WTC11 (cell line): ENCODE measurements around the gene WWC1. TPM values are rescaled to one million over a fixed set of nuclear protein-coding genes. Genes with fewer than 3 reads are reported as not detected.

Experiments used
- ATAC-seq: fragments of 200-7000 bp; cut with Tn5 transposase; 2 replicates; pipeline ENCODE4 v1.10.0; 2021; ENCODE audit warnings: mild to moderate bottlenecking, moderate library complexity
- CTCF ChIA-PET: fragments of 300-600 bp; sonication (Branson Sonifier 250); formaldehyde crosslinking; loops from one replicate; lab custom pipeline; 2021; ENCODE audit warnings: antibody characterized with exemption; lab: Charles Lee
- POLR2A ChIA-PET: fragments of 350-600 bp; sonication (Branson Sonifier 250); formaldehyde crosslinking; loops from one replicate; lab custom pipeline; 2021; ENCODE audit warnings: antibody characterized with exemption; lab: Charles Lee
- DNase-seq: peaks from one replicate; pipeline ENCODE4 v3.0.0; 2021; ENCODE audit warnings: low spot score
- H3K27ac Mint-ChIP-seq: 2 replicates; pipeline ENCODE4 v1.8.0; 2021; ENCODE audit warnings: mixed read lengths
- H3K27me3 Mint-ChIP-seq: 2 replicates; pipeline ENCODE4 v1.8.0; 2021; ENCODE audit warnings: low read depth, mild to moderate bottlenecking, moderate library complexity, mixed read lengths
- H3K36me3 Mint-ChIP-seq: 2 replicates; pipeline ENCODE4 v1.8.0; 2021; ENCODE audit warnings: mixed read lengths
- H3K4me1 Mint-ChIP-seq: 2 replicates; pipeline ENCODE4 v1.8.0; 2022; ENCODE audit warnings: mixed read lengths
- H3K4me3 Mint-ChIP-seq: 2 replicates; pipeline ENCODE4 v1.8.0; 2021; ENCODE audit warnings: mild to moderate bottlenecking, moderate library complexity, mixed read lengths
- H3K9me3 Mint-ChIP-seq: 2 replicates; pipeline ENCODE4 v1.8.0; 2021; ENCODE audit warnings: mixed read lengths
- AFF4 ChIP-seq: sonication (generic); formaldehyde crosslinking; IDR thresholded peaks from 2 replicates; pipeline ENCODE4 v1.8.1; 2023; ENCODE audit warnings: mild to moderate bottlenecking, missing genetic modification reagents, borderline replicate concordance
- AR ChIP-seq: fragments of 250-450 bp; sonication (Bioruptor Pico); IDR thresholded peaks from 2 replicates; pipeline ENCODE4 v1.9.0; 2021; ENCODE audit warnings: mild to moderate bottlenecking
- ATF1 ChIP-seq: sonication (generic); formaldehyde crosslinking; IDR thresholded peaks from 2 replicates; pipeline ENCODE4 v1.8.1; 2023; ENCODE audit warnings: mild to moderate bottlenecking, moderate library complexity, missing genetic modification reagents
- E2F5 ChIP-seq: sonication (generic); formaldehyde crosslinking; IDR thresholded peaks from 2 replicates; pipeline ENCODE4 v1.8.1; 2022; ENCODE audit warnings: mild to moderate bottlenecking, moderate library complexity, missing genetic modification reagents
- IRF2 ChIP-seq: sonication (generic); formaldehyde crosslinking; IDR thresholded peaks from 2 replicates; pipeline ENCODE4 v1.8.0; 2022; ENCODE audit warnings: low read depth, missing genetic modification reagents, borderline replicate concordance
- JAZF1 ChIP-seq: fragments of 250-450 bp; sonication (Bioruptor Pico); IDR thresholded peaks from 2 replicates; pipeline ENCODE4 v1.9.0; 2021; ENCODE audit warnings: moderate library complexity, mild to moderate bottlenecking, inconsistent platforms
- NFE2L1 ChIP-seq: sonication (generic); formaldehyde crosslinking; IDR thresholded peaks from 2 replicates; pipeline ENCODE4 v1.8.1; 2023; ENCODE audit warnings: missing genetic modification reagents
- NR1H2 ChIP-seq: sonication (generic); formaldehyde crosslinking; IDR thresholded peaks from 2 replicates; pipeline ENCODE4 v1.9.0; 2021; ENCODE audit warnings: mild to moderate bottlenecking, moderate library complexity, missing genetic modification reagents
- RELA ChIP-seq: sonication (generic); formaldehyde crosslinking; IDR thresholded peaks from 2 replicates; pipeline ENCODE4 v1.8.1; 2022; ENCODE audit warnings: missing genetic modification reagents, mild to moderate bottlenecking, borderline replicate concordance
- RORB ChIP-seq: fragments of 250-450 bp; sonication (Bioruptor Pico); IDR thresholded peaks from 2 replicates; pipeline ENCODE4 v1.9.0; 2021; ENCODE audit warnings: mild to moderate bottlenecking
- SP1 ChIP-seq: sonication (generic); formaldehyde crosslinking; conservative IDR thresholded peaks from 2 replicates; pipeline ENCODE4 v1.8.1; 2022; ENCODE audit warnings: missing genetic modification reagents
- TCF7 ChIP-seq: sonication (generic); formaldehyde crosslinking; IDR thresholded peaks from 2 replicates; pipeline ENCODE4 v1.8.0; 2022; ENCODE audit warnings: mild to moderate bottlenecking, low read depth, missing genetic modification reagents, moderate library complexity
- ZBTB21 ChIP-seq: sonication (generic); formaldehyde crosslinking; IDR thresholded peaks from 2 replicates; pipeline ENCODE4 v1.8.1; 2023; ENCODE audit warnings: mild to moderate bottlenecking, missing genetic modification reagents, borderline replicate concordance
- ZNF512 ChIP-seq: sonication (generic); formaldehyde crosslinking; IDR thresholded peaks from 2 replicates; pipeline ENCODE4 v1.8.1; 2022; ENCODE audit warnings: missing genetic modification reagents, borderline replicate concordance
- ZNF671 ChIP-seq: fragments of 250-450 bp; sonication (Bioruptor Pico); IDR thresholded peaks from 2 replicates; pipeline ENCODE4 v1.8.0; 2021; ENCODE audit warnings: mild to moderate bottlenecking
- total RNA-seq: library from RNA; stranded (reverse); gene quantifications from 3 replicates; pipeline ENCODE4 v1.2.3, GENCODE V29; 2021

WWC1 gene
- total RNA-seq, 1 experiment from 2014 or later, result 48.4 TPM

- TF ChIP-seq AFF4 (CRISPR knock-in tag), result no peak
These were observed 12.1 kb downstream of the WWC1 start (continued) for GRCh38 chr5:168303393-168304025.

- ATAC-seq (no peak), DNase-seq (no peak)
- no peak for TF ChIP-seq AFF4 (CRISPR knock-in tag)
- TF ChIP-seq ZNF512, result no peak
- no peak for TF ChIP-seq AR (CRISPR knock-in tag)
- no peak for TF ChIP-seq RORB (CRISPR knock-in tag)
- no peak for TF ChIP-seq IRF2 (CRISPR knock-in tag)
- no peak for TF ChIP-seq NFE2L1 (CRISPR knock-in tag)
- no peak for TF ChIP-seq ATF1
- no peak for TF ChIP-seq JAZF1 (CRISPR knock-in tag)
- no peak for TF ChIP-seq E2F5 (CRISPR knock-in tag)
- no peak for TF ChIP-seq TCF7 (CRISPR knock-in tag)
- TF ChIP-seq SP1 (CRISPR knock-in tag), result no peak
- no peak for TF ChIP-seq ZBTB21 (CRISPR knock-in tag)
- no peak for TF ChIP-seq NR1H2
- no peak for TF ChIP-seq RELA
- no peak for TF ChIP-seq ZNF671
- peaks cover 27% of the 10 kb centered on the region for H3K27me3 Mint-ChIP-seq
- no peaks in the 10 kb centered on the region for H3K9me3 Mint-ChIP-seq
- peaks cover 48% of the 10 kb centered on the region for H3K4me1 Mint-ChIP-seq
- no peak overlapping the region for H3K4me3 Mint-ChIP-seq
- CTCF ChIA-PET, result interaction anchor here (0.8 to 2.1 kb wide), 3 partner anchors 9 to 36 kb away, joined by 3 to 18 read pairs (median 3); no protein-coding TSS in a partner anchor
- H3K36me3 Mint-ChIP-seq, result peaks cover 5% of the 10 kb centered on the region
- H3K27ac Mint-ChIP-seq, result no peak overlapping the region
- POLR2A ChIA-PET, result interaction anchor here (0.5 kb wide), 1 partner anchor 17 kb away, joined by 3 read pairs; no protein-coding TSS in a partner anchor
These were observed 12.9 kb downstream of the WWC1 start for GRCh38 chr5:168304349-168304748.
